Fibroblast of skin of left biceps (primary cell): ENCODE data around the gene DTX2.
A peak's percentile ranks its signal among the peaks of the same experiment; 100 is the strongest.
"Not testable (repeated sequence)": the region's sequence is repeated elsewhere in the genome, so short reads cannot be mapped to it uniquely, and the experiment has no call there.

ENCODE experiments used
- DNase-seq, 2 experiments: peaks; one replicate each; pipeline ENCODE4 v3.0.0-alpha.2; 2013; ENCODE audit warnings: low read depth in 2 of 2

Gene DTX2

GRCh38 chr7:76511911-76512885, 50.7 kb downstream of the DTX2 start:
- not testable (repeated sequence) for DNase-seq

GRCh38 chr7:76512941-76513816, 51.7 kb downstream of the DTX2 start:
- no peak for DNase-seq

- DNase-seq, result no peak
Measured at GRCh38 chr7:76513817-76514799, 52.6 kb downstream of the DTX2 start.

GRCh38 chr7:76514926-76515771, 53.6 kb downstream of the DTX2 start:
- DNase-seq, result no peak

- no peak for DNase-seq
Measured at GRCh38 chr7:76515999-76516443, 54.5 kb downstream of the DTX2 start.

GRCh38 chr7:76516932-76517331, 55.4 kb downstream of the DTX2 start:
- not testable (repeated sequence) for DNase-seq

- not testable (repeated sequence) for DNase-seq
Measured at GRCh38 chr7:76526183-76526582, 64.7 kb downstream of the DTX2 start.

GRCh38 chr7:76531643-76532042, 70.1 kb downstream of the DTX2 start:
- not testable (repeated sequence) for DNase-seq

- DNase-seq, result not testable (repeated sequence)
Measured at GRCh38 chr7:76543197-76543596, 81.7 kb downstream of the DTX2 start, which contains the start of gene SPDYE16. SPDYE16 (minus strand) TSS chr7:76543297; CDS start chr7:76541459, 1,838 bp downstream.

GRCh38 chr7:76549025-76549854, 87.7 kb downstream of the DTX2 start:
- peak; percentile 66 to 68 for DNase-seq

- not testable (repeated sequence) for DNase-seq
Measured at GRCh38 chr7:76549855-76550248, 88.3 kb downstream of the DTX2 start.

- DNase-seq, result not testable (repeated sequence)
Measured at GRCh38 chr7:76551992-76552391, 90.5 kb downstream of the DTX2 start.
